HPDE6-E6E7 (cell line): ENCODE data around the gene IFT122.
"Not testable (repeated sequence)": the region's sequence is repeated elsewhere in the genome, so short reads cannot be mapped to it uniquely, and the experiment has no call there.

Experiments used
- DNase-seq: peaks from one replicate; pipeline ENCODE4 v3.0.0; 2011; ENCODE audit warnings: missing footprints; ENCODE audit errors: extremely low spot score

The IFT122 gene

DNA sequence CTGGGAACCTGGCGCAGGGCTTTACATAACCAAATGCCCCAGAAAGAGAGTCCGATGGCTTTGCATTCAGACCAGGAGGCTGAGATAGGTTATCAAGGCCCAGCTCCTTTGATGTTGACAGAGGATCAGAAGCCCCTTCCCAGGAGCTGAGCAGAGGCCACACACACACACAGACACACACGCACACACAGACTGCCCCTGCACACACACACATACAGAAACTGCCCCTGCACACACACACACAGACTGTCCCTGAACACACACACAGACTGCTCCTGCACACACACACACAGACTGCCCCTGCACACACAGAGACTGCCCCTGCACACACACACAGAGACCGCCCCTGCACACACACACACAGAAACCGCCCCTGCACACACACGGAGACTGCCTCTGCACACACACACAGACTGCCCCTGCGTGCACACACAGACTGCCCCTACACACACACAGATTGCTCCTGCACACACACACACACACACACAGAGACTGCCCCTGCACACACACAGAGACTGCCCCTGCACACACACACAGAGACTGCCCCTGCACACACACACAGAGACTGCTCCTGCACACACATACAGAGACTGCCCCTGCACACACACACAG lies 75.9 kb downstream of the IFT122 start:
- not testable (repeated sequence) for DNase-seq

DNA sequence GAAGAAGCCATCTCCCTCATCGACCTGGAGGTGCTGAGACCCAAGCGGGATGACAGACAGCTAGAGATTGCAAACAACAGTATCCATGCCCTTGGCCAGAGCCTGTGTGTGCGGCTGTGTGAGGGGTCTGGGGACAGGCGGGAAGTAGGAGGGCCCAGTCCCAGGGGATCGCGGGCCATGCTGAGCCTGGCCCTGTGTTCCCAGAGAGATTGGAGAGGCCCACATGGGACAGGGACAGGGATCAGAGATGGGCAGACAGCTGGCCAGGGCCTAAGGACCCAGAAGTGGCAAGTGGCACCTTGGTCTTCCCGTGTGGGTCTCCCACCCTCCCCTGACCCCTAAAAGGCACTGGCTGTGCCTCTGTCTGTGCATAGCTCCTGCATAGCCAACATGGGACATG lies 77.5 kb downstream of the IFT122 start:
- DNase-seq, result no peak

- DNase-seq, result no peak
Observed at GRCh38 chr3:129518038-129518561, 78.1 kb downstream of the IFT122 start.

- no peak for DNase-seq
Observed at GRCh38 chr3:129518581-129518980, 78.6 kb downstream of the IFT122 start.

- DNase-seq, result no peak
Observed at GRCh38 chr3:129519449-129519848, 79.4 kb downstream of the IFT122 start.

GRCh38 chr3:129519896-129520715 lies 80.1 kb downstream of the IFT122 start:
- DNase-seq, result no peak

GRCh38 chr3:129520960-129521359 lies 80.9 kb downstream of the IFT122 start:
- no peak for DNase-seq

DNA sequence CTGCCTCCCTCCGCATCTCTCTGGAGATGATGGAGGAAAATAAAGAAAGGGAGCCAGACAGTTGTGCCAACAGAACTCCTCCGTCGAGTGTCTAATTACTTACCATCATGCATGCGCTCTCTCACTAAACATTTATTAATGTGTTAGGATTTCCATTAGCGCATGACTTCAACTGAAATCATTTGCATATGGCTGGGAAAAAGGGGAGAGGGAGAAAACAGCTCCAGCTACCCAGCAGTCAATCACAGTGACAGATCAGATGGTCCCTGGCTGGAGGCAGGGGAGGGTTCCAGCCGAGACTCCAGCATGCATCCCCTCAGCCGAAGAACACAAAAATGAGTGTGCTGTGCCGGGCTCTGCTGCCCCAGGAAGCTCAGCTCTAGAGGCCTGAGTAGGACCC lies 81.6 kb downstream of the IFT122 start:
- DNase-seq, result no peak

DNA sequence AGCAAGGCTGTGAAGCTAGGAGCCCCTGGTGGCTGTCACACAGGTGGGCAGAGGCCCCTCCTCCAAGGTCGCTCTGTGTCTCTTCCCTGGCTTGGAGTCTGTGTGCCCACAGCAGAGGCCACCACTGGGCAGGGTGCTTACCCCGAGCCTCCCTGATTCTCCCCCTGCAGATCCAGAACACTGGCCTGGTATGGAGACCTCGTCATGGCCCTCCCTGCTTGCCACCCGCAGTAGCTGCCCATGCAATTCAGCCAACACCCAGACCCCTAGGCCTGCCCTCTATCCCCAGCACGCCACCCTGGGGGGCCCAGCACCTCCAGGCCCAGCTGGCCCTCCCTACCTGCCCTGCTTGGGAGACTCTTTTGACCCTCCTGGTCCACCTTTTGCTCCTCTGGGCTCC lies 82.9 kb downstream of the IFT122 start:
- DNase-seq, result no peak

DNA sequence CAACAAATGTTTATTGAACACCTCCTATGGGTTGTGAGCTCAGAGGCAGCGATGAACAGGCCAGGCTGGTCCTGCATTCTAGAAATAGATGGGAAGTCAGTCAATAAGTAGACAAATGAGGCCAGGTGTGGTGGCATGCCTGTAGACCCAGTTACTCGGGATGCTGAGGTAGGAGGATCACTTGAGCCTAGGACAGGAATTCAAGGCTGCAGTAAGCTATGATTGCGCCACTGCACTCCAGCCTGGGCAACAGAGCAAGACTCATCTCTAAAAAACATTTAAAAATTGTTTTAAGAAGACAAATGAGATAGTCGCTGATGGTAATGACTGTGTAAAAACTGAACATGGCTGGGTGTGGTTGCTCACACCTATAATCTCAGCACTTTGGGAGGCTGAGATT lies 84.1 kb downstream of the IFT122 start:
- DNase-seq, result no peak

- DNase-seq, result no peak
Observed at GRCh38 chr3:129525341-129525968, 85.4 kb downstream of the IFT122 start.

GRCh38 chr3:129526121-129526900 lies 86.3 kb downstream of the IFT122 start:
- DNase-seq, result no peak

DNA sequence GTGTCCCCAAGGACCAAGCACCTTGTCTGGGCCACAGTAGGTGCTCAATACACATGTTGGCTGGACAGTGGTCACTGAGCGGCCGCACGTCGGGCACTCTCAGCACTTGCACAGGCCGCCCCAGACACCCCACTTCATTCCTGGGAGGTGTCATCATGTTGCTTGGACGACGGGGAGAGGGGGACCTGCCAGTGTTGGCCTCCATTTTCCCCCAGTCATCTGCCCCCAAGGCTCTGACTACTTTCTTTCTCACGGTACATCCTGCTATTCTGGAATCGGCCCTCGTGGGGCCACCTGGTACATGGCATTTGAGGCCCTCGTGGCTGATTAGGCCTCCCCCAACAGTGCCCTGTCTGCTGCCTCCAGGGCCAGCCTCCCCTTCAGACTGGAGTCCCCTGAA lies 87.2 kb downstream of the IFT122 start:
- no peak for DNase-seq

GRCh38 chr3:129528589-129529100 lies 88.6 kb downstream of the IFT122 start, which contains the start of gene RHO:
Gene RHO (plus strand): TSS chr3:129528639. CDS start chr3:129528734, 95 bp downstream.
- DNase-seq, result no peak

GRCh38 chr3:129529436-129530210 lies 89.6 kb downstream of the IFT122 start:
- DNase-seq, result no peak

- DNase-seq, result no peak
Observed at GRCh38 chr3:129530251-129530791, 90.3 kb downstream of the IFT122 start.

DNA sequence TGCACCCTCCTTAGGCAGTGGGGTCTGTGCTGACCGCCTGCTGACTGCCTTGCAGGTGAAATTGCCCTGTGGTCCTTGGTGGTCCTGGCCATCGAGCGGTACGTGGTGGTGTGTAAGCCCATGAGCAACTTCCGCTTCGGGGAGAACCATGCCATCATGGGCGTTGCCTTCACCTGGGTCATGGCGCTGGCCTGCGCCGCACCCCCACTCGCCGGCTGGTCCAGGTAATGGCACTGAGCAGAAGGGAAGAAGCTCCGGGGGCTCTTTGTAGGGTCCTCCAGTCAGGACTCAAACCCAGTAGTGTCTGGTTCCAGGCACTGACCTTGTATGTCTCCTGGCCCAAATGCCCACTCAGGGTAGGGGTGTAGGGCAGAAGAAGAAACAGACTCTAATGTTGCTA lies 90.8 kb downstream of the IFT122 start:
- DNase-seq, result no peak

GRCh38 chr3:129531699-129532098 lies 91.7 kb downstream of the IFT122 start:
- no peak for DNase-seq

DNA sequence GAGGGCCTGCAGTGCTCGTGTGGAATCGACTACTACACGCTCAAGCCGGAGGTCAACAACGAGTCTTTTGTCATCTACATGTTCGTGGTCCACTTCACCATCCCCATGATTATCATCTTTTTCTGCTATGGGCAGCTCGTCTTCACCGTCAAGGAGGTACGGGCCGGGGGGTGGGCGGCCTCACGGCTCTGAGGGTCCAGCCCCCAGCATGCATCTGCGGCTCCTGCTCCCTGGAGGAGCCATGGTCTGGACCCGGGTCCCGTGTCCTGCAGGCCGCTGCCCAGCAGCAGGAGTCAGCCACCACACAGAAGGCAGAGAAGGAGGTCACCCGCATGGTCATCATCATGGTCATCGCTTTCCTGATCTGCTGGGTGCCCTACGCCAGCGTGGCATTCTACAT lies 92.2 kb downstream of the IFT122 start:
- DNase-seq, result no peak

DNA sequence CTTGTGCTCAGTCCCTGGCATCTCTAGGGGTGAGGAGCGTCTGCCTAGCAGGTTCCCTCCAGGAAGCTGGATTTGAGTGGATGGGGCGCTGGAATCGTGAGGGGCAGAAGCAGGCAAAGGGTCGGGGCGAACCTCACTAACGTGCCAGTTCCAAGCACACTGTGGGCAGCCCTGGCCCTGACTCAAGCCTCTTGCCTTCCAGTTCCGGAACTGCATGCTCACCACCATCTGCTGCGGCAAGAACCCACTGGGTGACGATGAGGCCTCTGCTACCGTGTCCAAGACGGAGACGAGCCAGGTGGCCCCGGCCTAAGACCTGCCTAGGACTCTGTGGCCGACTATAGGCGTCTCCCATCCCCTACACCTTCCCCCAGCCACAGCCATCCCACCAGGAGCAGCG lies 93.4 kb downstream of the IFT122 start:
- DNase-seq, result no peak
